K562 (cell line): ENCODE data around the gene TARBP1.

ENCODE experiments used
- HMBOX1 ChIP-seq: sonication (generic); IDR thresholded peaks from 2 replicates; pipeline ENCODE4 v1.6.1; 2016
- MXI1 ChIP-seq: IDR thresholded peaks from 2 replicates; pipeline ENCODE4 v1.6.1; 2011; ENCODE audit warnings: low read depth, mild to moderate bottlenecking, improper control_type of control experiment, low read length
- RB1 ChIP-seq: fragments of 450-650 bp; IDR thresholded peaks from 2 replicates; pipeline ENCODE4 v1.6.1; 2017; ENCODE audit warnings: low read depth, mild to moderate bottlenecking
- RFX5 ChIP-seq: IDR thresholded peaks from 2 replicates; pipeline ENCODE4 v1.6.1; 2011; ENCODE audit warnings: low read depth, mild to moderate bottlenecking, improper control_type of control experiment, low read length
- TEAD2 ChIP-seq: fragments of 450-650 bp; IDR thresholded peaks from 2 replicates; pipeline ENCODE4 v1.6.1; 2016; ENCODE audit warnings: missing genetic modification characterization, control low read depth, missing compliant biosample characterization
- TSHZ1 ChIP-seq: fragments of 250-450 bp; sonication (Bioruptor Pico); IDR thresholded peaks from 2 replicates; pipeline ENCODE4 v1.4.0; 2020; ENCODE audit warnings: mild to moderate bottlenecking, moderate library complexity
- ZNF76 ChIP-seq: fragments of 250-450 bp; sonication (Bioruptor Pico); IDR thresholded peaks from 2 replicates; pipeline ENCODE4 v1.4.0; 2020; ENCODE audit warnings: mild to moderate bottlenecking, moderate library complexity, borderline replicate concordance
- ZNF830 ChIP-seq: fragments of 250-450 bp; sonication (Bioruptor Pico); IDR thresholded peaks from 2 replicates; pipeline ENCODE4 v1.5.0; 2021; ENCODE audit warnings: mild to moderate bottlenecking

GRCh38 chr1:234440348-234440747 is 38.6 kb downstream of the TARBP1 start:
- no peak for TF ChIP-seq RFX5
- TF ChIP-seq TSHZ1 (CRISPR knock-in tag), result no peak
- TF ChIP-seq MXI1, result no peak
- no peak for TF ChIP-seq ZNF76 (CRISPR knock-in tag)
- TF ChIP-seq RB1, result no peak
- TF ChIP-seq ZNF830 (CRISPR knock-in tag), result no peak
- no peak for TF ChIP-seq TEAD2 (tag)
- TF ChIP-seq HMBOX1, result no peak
